HG03039 (cell line): ENCODE measurements around the gene C11orf21.
"Not testable (repeated sequence)": the region's sequence is repeated elsewhere in the genome, so short reads cannot be mapped to it uniquely, and the experiment has no call there.

Source experiments
- ATAC-seq: cut with Tn5 transposase; IDR thresholded peaks from one replicate; pipeline ENCODE4 v1.9.1; 2021; ENCODE audit warnings: mild to moderate bottlenecking, moderate library complexity; ENCODE audit not compliant: unreplicated experiment

Gene C11orf21

DNA sequence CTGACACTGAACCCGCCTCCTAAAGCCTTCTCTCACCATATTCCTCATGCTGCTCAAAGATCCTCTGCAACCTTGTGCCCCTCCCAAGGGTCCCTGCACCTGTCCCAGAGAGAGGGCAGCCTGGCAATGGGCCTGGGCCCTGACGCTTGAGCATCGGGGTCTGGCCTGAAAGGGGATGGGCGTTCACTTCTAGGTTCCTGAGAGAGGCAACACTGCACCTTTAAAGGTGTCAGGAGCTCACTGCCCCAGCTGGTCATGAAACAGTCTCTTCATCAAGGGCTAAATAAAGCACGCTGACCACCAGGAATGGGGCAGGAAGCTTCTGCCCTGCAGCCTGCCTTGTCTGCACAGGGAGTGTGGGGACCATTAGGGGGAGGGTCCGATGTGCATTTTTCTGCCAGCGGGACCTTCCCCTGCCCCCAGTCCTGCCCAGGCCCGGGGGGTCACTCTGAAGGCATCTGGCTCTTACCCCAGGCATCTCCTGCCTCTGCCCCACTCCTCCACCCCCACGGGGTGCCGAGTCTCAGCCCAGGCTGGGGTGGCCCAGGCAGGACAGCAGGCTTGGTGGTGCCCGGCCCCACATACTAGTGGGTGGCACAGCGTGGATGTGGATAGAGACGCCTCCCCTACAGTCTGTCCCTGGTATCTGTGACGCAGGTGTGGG is 3.5 kb downstream of the C11orf21 start:
- ATAC-seq: no peak

- no peak for ATAC-seq
Measured at GRCh38 chr11:2297623-2298030, 4.1 kb downstream of the C11orf21 start.

GRCh38 chr11:2296913-2297622 is 4.7 kb downstream of the C11orf21 start:
- ATAC-seq: no peak

DNA sequence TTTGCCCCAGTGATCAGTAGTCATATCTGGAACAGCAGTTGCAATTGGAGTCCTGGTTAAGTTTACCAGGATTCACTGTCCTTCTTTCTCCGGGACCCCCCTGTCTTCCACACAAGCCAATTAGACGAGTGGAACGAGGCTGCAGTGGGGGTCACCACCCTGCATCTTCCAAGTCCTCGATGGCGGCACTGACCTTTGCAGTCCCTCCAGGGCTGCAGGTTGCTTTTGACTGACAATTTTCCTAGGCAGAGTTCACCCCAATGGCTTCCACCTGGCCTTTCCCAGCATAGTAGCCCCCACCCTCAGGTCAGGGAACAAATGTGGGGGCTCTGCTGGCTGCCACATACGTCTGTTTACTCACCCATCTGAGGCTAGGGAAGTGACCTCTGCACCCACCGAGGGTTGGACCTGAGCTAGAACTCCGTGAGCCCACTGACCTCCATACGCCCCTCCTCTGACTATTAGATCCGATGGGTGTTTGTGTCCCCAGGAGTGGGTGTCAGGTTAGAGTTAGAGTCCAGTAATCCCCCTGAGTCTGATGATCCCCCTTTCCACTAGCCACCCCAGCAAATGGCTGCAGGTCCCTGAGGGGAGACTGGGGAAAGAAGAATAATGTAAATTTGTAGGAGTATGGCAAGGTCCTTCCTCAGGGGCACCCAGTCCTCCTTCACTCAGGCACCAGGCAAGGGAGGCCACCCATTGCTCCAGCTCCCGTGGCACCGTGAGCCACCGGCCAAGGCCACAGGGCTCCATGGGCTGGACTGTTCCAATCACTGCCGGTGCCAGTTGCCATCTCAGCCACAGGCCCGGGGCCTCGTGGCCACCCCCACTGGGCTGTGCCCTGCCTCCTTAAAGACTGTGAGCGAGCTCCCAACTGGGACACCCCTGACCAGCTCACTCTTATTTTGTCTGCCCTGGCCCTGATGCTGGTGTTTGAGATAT is 5.5 kb downstream of the C11orf21 start:
- ATAC-seq: no peak

DNA sequence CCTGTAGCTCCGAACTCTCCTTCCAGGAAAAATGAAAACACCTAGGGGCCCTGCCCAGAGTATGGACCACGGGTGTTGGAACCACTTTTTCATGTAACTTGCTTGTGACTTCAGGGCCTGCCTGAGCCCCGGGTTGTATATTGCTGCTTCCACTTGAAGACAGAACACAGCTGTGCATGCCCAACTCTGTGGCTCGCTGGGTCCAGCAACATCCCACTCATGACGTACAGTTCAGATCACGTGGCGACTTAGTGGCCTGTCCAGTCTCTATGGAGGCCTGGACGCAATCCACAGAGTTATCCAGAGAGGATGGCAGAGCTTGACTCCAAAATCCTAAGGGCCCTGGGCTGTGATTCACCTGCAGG is 6.8 kb downstream of the C11orf21 start:
- no peak for ATAC-seq

- ATAC-seq: no peak
Measured at GRCh38 chr11:2293984-2294925, 7.5 kb downstream of the C11orf21 start.

- no peak for ATAC-seq
Measured at GRCh38 chr11:2293531-2293971, 8.2 kb downstream of the C11orf21 start.

- ATAC-seq: no peak
Measured at GRCh38 chr11:2290351-2290841, 11.3 kb downstream of the C11orf21 start.

DNA sequence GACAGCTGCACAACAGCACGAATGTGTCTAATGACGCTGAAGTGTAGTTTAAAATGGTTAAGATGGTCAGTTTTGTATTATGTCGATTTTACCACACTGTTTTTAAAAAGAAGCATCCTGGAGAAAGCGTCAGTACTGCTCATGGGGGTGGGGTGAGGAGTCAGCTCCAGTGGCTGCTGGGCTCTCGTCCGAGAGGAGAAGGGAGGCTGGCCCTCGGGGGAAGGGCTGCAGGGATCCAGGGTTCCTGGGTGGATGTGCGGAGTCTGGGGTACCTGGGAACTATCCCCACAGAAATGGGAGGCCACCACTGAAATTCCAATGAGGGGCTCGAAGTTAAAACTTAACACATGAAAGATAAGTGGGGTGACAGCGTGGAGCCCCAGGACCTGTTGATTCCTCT is 11.9 kb downstream of the C11orf21 start:
- no peak for ATAC-seq

GRCh38 chr11:2289350-2289749 is 12.4 kb downstream of the C11orf21 start:
- ATAC-seq: no peak

- no peak for ATAC-seq
Measured at GRCh38 chr11:2287091-2287490, 14.6 kb downstream of the C11orf21 start.

- ATAC-seq: not testable (repeated sequence)
Measured at GRCh38 chr11:2286350-2286749, 15.4 kb downstream of the C11orf21 start.

DNA sequence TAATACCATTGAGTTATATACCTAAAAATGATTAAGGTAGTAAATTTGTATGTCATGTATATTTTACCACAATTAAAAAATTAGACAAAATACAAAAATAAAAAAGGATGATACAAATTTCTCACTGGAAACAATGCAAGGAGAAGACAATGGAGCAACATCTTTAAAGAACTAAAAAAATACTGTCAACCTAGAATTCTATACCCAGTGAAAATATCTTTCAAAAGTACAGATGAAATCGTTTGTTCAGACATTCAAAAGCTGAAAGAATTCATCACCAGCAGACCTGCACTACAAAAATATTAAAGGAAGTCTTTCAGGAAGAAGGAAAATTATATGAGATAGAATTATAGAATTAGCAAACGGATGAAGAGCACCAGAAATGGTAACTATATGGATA is 21.5 kb downstream of the C11orf21 start:
- no peak for ATAC-seq

DNA sequence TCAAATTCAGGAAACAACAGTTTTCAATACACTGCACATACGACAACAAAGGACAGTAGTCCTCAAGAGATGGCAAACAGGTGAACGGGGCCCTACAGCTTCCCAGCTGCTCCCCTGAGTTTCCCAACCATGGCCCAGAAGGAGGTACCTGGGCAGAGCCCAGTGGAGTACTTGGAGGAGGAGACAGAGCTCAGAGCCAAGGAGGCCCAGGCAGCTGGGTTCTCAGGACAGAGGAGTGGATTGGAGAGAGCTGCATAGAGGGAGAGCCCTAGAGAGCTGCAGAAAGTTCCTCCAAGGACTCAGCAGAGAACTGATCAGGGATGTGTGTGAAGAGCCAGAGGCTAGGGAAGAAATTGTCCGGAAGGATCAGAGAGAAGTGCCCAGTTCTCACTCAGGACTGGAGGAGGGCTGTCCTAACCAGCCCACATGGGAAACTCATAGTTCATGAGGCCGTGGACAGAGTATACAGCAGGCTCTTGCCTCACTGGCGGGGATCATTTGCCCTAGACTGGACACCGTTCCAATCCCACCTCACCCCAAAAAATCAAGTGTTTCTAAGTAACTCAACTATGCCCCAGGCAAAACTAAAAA is 23.7 kb downstream of the C11orf21 start:
- no peak for ATAC-seq

DNA sequence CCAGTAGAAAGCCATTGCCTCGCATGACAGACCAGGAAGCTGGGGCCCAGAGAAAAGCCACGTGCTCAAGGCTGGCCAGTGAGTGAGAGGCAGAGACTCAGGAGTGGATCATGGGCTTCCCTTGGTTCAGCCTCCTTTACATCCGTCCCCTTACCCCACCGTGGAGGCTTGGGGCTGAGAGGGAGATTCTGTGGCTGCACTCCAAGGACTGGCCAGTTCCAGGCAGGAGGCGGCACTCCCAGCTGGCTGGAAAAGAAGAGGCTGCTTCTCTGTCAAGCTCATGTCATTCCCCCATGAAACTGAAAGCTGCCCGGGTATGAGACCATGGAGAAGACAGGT is 24.7 kb downstream of the C11orf21 start:
- no peak for ATAC-seq

- ATAC-seq: no peak
Measured at GRCh38 chr11:2276280-2277007, 25.3 kb downstream of the C11orf21 start.

DNA sequence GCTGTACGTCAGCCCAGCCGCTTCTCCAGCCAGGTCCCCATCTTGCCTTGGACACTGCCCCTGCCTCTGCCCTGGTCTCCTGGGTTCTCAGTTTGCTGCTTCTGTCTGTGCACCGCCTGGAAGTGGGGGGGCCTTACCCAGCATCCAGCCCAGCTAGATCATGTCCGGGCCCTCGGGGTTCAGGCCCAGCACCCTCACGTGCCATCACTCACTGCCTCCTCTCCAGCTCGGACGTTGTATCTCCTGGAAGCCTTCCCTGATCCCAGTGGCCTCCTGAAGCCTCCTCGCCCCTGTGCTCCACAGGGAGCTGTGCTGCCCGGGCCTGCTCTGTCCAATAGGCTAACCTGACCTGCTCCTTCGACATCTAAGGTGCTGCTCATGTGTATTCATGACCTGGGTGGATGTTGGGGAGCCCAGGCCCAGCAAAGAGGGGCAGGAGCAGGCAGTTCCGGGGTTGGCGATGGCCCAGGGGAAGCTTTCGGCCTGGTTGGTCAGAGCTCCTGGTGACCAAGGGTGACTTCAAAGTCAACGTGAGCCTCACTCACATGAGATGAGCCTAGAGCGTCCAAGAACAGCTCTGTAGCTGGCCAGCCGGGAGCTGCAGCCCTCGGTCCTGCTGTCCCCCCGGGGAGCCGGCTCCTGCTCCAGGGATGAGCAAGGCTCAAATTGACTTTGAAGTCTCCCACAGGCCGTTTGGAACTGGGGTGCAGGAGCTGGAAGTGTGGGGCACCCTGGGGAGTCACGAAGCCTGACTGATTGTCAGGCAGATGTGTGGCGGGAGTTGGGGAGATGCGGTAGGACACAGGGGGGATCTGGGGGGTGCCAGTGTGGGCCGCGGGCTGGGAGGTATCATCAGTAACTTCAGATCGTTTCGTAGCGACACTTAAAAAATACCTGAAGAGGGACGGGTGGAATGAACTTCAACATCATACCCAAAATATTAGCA is 26.1 kb downstream of the C11orf21 start:
- no peak for ATAC-seq

GRCh38 chr11:2273771-2274170 is 27.9 kb downstream of the C11orf21 start:
- ATAC-seq: no peak
